ENCODE data around the gene TP53TG5. TPM values are rescaled to one million over a fixed set of nuclear protein-coding genes. Genes with fewer than 3 reads are reported as not detected.

Gene TP53TG5
- polyA plus RNA-seq, 1 donor (not counting 4 experiments of a cell fraction or from before 2014, with no cell fraction given): not detected

DNA sequence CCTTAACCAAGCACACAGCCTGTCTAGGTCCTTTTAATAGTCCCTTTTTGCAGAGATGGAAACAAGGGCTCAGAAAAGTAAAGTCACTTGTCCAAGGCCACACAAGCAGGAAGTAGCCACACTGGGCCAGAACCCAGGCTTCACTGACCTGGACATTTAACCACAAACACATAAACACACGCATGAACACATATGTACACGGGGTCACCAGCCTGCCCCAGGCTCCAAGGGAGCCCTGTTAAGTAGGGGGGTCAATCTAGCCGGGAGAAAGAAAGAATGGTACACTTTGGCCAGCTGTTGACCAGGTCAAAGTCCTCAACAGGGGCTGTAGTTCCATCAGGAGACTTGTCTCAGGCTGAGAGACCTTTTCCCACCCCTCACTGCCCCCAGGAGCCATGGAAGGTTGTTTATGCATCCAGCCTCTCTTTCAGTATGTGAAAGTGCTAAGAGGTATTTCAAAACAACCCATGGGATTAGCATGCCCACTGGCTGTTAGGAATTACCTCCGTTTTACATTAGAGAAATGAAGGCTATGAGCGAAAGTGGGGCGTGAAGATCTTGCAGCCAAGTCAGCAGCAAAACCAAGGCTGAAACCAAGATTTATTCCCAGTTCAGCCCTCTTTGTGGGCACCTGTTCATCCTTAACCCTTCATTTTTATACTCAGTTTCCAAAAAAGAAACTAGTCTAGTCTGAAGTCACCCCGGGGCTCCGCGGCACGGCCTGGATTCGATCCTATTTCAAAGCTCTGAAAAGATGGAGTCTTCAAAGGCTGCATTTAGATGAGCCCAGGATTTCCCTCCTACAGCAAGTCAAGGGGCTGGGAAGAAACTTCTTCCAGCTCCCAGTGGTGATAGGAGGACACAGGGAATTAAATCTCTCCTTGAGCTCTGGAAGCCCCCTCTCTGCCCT, 39.7 kb downstream of the TP53TG5 start:
- Histone ChIP-seq H2AFZ (ENCODE audit: control insufficient read depth, low read length) (no peak overlapping the region), H3K27me3 (ENCODE audit: control insufficient read depth, extremely low read depth, insufficient read depth, low read length) (no peaks in the 10 kb centered on the region), H3K4me3 (ENCODE audit: control insufficient read depth in 2 of 3, extremely low read depth in 1 of 3, insufficient read depth in 2 of 3, low read depth in 1 of 3, low read length in 3 of 3) (peak overlapping the region in 2 of 3 experiments; percentile 1 to 18), H3K36me3 (ENCODE audit: control insufficient read depth in 2 of 2, extremely low read depth in 1 of 2, insufficient read depth in 2 of 2, low read length in 2 of 2) (peaks cover 22 to 46% of the 10 kb centered on the region in 2 experiments), H3K27ac (ENCODE audit: control insufficient read depth, insufficient read depth, low read length) (peak overlapping the region; percentile 98), H3K4me2 (ENCODE audit: control insufficient read depth, extremely low read depth, insufficient read depth, low read depth, low read length) (peak overlapping the region; percentile 55), H3K9me1 (ENCODE audit: control insufficient read depth, extremely low read depth, insufficient read depth, low read length) (peaks cover 2% of the 10 kb centered on the region), H3K79me2 (ENCODE audit: control insufficient read depth, insufficient read depth, low read length) (peaks cover 75% of the 10 kb centered on the region), H3K9ac (ENCODE audit: control insufficient read depth, extremely low read depth, insufficient read depth, low read length) (peak overlapping the region; percentile 79), H3K4me1 (ENCODE audit: control insufficient read depth, extremely low read depth, insufficient read depth, low read length) (peaks cover 77% of the 10 kb centered on the region), H4K20me1 (ENCODE audit: control insufficient read depth, extremely low read depth, insufficient read depth, low read length) (no peaks in the 10 kb centered on the region), H3K9me3 (ENCODE audit: control insufficient read depth, low read depth, low read length) (no peaks in the 10 kb centered on the region)
- no peak for DNase-seq (ENCODE audit: low read depth, low spot score)
- no peak for FAIRE-seq
- TF ChIP-seq CTCF (optimal IDR thresholded peaks at IDR 0.05 in 1 of 3, IDR thresholded peaks at IDR 0.05 in 1 of 3, conservative IDR thresholded peaks at IDR 0.05 in 1 of 3; ENCODE audit: extremely low read depth in 1 of 3, insufficient read depth in 2 of 3, low read length in 3 of 3) (no peak), EZH2 (IDR thresholded peaks at IDR 0.05; ENCODE audit: low read length) (no peak)
- dilution Hi-C loops (cut with MboI; ENCODE audit: extremely low pct_ligation_motif_present, low sequenced_read_pairs): no loop called here

GRCh38 chr20:45337367-45338120, 40.6 kb downstream of the TP53TG5 start:
- dilution Hi-C loops (cut with MboI; ENCODE audit: extremely low pct_ligation_motif_present, low sequenced_read_pairs): no loop called here
- H3K4me3 ChIP-seq (ENCODE audit: control insufficient read depth in 2 of 3, extremely low read depth in 1 of 3, insufficient read depth in 2 of 3, low read depth in 1 of 3, low read length in 3 of 3): peak overlapping the region in 1 of 3 experiments; percentile 2
- H3K4me1 ChIP-seq (ENCODE audit: control insufficient read depth, extremely low read depth, insufficient read depth, low read length): peaks cover 68% of the 10 kb centered on the region
- H3K36me3 ChIP-seq (ENCODE audit: control insufficient read depth in 2 of 2, extremely low read depth in 1 of 2, insufficient read depth in 2 of 2, low read length in 2 of 2): peaks cover 27 to 49% of the 10 kb centered on the region in 2 experiments
- no peaks in the 10 kb centered on the region for H4K20me1 ChIP-seq (ENCODE audit: control insufficient read depth, extremely low read depth, insufficient read depth, low read length)
- H2AFZ ChIP-seq (ENCODE audit: control insufficient read depth, low read length): no peak overlapping the region
- peaks cover 2% of the 10 kb centered on the region for H3K9me1 ChIP-seq (ENCODE audit: control insufficient read depth, extremely low read depth, insufficient read depth, low read length)
- no peaks in the 10 kb centered on the region for H3K27me3 ChIP-seq (ENCODE audit: control insufficient read depth, extremely low read depth, insufficient read depth, low read length)
- no peaks in the 10 kb centered on the region for H3K9me3 ChIP-seq (ENCODE audit: control insufficient read depth, low read depth, low read length)
- FAIRE-seq (peak; percentile 67), DNase-seq (ENCODE audit: low read depth, low spot score) (no peak)
- peak overlapping the region; percentile 55 for H3K4me2 ChIP-seq (ENCODE audit: control insufficient read depth, extremely low read depth, insufficient read depth, low read depth, low read length)
- no peak for TF ChIP-seq EZH2 (IDR thresholded peaks at IDR 0.05; ENCODE audit: low read length)
- no peak for TF ChIP-seq CTCF (optimal IDR thresholded peaks at IDR 0.05 in 1 of 3, IDR thresholded peaks at IDR 0.05 in 1 of 3, conservative IDR thresholded peaks at IDR 0.05 in 1 of 3; ENCODE audit: extremely low read depth in 1 of 3, insufficient read depth in 2 of 3, low read length in 3 of 3)
- peak overlapping the region; percentile 98 for H3K27ac ChIP-seq (ENCODE audit: control insufficient read depth, insufficient read depth, low read length)
- peaks cover 71% of the 10 kb centered on the region for H3K79me2 ChIP-seq (ENCODE audit: control insufficient read depth, insufficient read depth, low read length)
- H3K9ac ChIP-seq (ENCODE audit: control insufficient read depth, extremely low read depth, insufficient read depth, low read length): peak overlapping the region; percentile 79

Data from keratinocyte (primary cell).